GM12864 (cell line): ENCODE measurements around the gene PLCB4.

Experiments used
- DNase-seq: peaks from one replicate; pipeline ENCODE4 v3.0.0-alpha.2; 2011; ENCODE audit warnings: low read depth
- H3K4me3 ChIP-seq: 2 replicates; pipeline ENCODE4 v1.5.1; 2011; ENCODE audit warnings: mild to moderate bottlenecking, low read depth, low read length, control low read depth
- TF ChIP-seq, protein P1 (sequence below): IDR thresholded peaks from 2 replicates; pipeline ENCODE4 v1.5.1; 2011; ENCODE audit warnings: low read depth, mild to moderate bottlenecking, moderate library complexity, low read length, control low read depth, inconsistent platforms; ENCODE audit errors: missing control alignments

Gene PLCB4

DNA sequence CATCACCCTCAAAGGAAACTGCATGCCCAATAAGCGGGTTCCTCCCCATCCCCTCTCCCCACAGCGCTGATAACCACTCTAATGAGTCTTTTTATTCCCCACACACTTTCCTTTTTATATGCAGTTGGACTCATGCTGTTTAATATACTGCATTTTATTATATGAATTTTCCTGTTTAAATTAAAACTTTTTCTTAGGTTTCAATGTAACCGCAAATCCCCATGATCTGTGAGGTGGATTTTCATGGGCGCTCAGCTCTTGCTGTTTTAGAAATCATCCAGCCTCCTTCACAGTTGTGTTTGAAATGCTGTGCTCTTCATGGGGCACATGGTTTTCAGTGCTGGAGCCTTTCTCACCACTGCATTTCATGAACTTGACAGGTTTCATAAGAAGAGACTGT, 280.4 kb downstream of the PLCB4 start:
- TF ChIP-seq, protein P1, sequence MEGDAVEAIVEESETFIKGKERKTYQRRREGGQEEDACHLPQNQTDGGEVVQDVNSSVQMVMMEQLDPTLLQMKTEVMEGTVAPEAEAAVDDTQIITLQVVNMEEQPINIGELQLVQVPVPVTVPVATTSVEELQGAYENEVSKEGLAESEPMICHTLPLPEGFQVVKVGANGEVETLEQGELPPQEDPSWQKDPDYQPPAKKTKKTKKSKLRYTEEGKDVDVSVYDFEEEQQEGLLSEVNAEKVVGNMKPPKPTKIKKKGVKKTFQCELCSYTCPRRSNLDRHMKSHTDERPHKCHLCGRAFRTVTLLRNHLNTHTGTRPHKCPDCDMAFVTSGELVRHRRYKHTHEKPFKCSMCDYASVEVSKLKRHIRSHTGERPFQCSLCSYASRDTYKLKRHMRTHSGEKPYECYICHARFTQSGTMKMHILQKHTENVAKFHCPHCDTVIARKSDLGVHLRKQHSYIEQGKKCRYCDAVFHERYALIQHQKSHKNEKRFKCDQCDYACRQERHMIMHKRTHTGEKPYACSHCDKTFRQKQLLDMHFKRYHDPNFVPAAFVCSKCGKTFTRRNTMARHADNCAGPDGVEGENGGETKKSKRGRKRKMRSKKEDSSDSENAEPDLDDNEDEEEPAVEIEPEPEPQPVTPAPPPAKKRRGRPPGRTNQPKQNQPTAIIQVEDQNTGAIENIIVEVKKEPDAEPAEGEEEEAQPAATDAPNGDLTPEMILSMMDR, result no peak
- H3K4me3 ChIP-seq, result no peak overlapping the region
- no peak for DNase-seq

DNA sequence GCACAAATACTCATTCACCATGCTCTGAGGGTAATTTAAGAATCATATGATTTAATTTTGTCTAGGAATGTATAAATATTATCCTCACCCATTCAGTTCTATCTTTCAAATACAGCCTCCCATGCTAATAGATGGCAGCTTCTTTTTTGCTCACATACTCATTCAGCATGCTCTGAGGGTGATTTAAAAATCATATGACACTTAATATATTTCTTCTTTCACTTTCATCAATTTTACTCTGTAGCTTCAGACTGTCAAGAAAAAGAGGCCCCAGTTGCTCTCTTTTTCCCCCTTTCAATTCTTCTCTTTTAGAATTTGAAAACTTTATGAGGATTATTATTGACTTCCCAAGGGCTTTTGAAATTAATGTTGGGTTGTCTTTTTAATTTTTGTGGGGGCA, 283.9 kb downstream of the PLCB4 start:
- no peak overlapping the region for H3K4me3 ChIP-seq
- no peak for DNase-seq
- TF ChIP-seq, protein P1, result no peak

DNA sequence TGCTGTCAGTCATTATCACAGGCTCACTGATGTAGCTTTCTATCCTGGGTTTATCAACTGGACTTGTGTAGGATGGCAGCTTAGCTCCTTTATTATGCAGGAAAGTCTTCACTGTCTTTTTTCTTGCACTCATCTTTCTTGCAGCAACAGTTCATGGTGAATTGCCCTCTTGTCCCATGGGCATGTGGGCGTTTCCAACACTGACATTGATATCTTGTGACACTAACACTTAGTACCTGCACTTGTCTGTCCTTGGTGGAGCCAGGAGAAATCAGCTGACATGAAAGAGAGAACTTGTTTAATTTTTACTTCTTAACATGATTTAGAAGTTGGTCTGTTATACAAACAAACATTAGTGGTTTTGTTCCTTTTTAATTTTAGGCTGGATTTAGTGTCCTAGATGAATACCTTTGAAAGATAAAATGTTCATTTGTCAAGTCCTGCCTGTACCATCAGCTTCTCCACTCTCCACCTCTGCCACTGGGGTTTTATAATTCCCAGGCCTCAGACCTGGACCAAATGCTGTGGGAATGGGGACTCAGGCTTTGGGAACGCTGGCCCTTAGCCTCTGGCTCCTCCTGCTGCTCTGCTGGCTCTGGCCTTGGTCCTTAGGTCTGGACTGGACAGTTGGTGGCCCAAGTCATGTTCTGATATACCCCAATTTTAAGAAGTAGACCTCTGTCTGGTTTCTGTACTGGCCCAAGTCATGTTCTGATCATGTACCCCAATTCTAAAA, 284.5 kb downstream of the PLCB4 start:
- DNase-seq, result no peak
- no peak overlapping the region for H3K4me3 ChIP-seq
- TF ChIP-seq, protein P1, result no peak

DNA sequence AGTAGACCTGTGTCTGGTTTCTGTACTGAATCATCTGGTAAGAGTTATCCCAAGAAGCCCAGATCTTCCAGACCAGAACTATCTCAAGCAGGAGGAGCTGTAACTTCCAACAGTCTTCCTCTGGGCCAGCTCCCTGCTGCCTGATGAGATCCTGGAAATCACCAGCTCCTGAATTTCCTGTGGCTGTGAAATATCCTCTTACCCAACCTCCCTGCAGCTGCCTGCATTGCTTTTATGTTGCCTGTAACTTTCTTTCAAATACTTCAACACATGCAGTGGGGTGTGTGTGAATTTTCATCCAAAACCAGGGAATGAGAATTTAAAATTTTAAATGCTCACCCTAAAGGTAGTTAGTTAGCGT, 285.0 kb downstream of the PLCB4 start:
- no peak overlapping the region for H3K4me3 ChIP-seq
- DNase-seq, result no peak
- TF ChIP-seq, protein P1, result no peak

DNA sequence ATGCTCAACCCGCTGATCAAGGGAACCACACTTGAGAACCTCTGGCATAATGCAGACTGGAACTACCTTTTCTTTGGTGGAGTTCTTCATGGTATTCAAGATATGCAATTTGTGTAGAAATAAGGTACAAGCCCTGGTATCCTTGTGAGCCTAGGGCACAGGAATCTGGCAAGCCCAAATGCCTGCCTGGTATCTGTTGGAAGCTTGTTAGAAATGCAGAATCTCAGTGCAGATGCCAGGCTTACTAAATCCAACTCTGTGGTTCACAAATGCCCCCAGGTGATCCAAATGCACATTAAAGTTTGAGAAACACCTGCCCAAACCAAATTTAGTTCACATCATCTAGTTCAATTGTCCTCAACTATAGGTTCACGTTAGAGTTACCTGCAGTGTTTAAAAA, 285.7 kb downstream of the PLCB4 start:
- TF ChIP-seq, protein P1, result no peak
- H3K4me3 ChIP-seq, result no peak overlapping the region
- DNase-seq, result no peak

DNA sequence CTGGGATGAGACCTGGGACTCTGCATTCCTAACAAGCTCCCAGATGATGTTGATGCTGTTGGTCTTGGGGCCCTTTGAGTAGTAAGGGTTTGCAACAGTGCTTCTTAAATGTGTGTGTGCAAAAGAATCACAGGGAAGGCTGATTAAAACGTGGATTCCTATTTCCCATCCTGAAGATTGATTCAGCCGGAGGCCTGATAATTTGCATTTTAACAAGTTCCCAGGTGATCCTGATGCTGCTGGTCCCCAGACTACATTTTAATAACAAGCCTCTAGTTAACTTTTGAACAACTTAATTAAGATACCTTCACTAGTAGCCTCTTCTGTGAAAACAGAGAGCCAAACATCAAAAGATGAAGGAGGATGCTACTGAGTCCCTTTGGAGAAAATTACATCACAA, 289.1 kb downstream of the PLCB4 start:
- no peak overlapping the region for H3K4me3 ChIP-seq
- TF ChIP-seq, protein P1, result no peak
- no peak for DNase-seq
